GM18909 (cell line): ENCODE measurements around the gene KRI1.
A peak's percentile ranks its signal among the peaks of the same experiment; 100 is the strongest.
"Not testable (repeated sequence)": the region's sequence is repeated elsewhere in the genome, so short reads cannot be mapped to it uniquely, and the experiment has no call there.

ENCODE experiments used
- ATAC-seq: cut with Tn5 transposase; IDR thresholded peaks from one replicate; pipeline ENCODE4 v1.9.1; 2021; ENCODE audit warnings: mild to moderate bottlenecking; ENCODE audit not compliant: unreplicated experiment, poor library complexity

The KRI1 gene

GRCh38 chr19:10577951-10578350 is 12.1 kb upstream of the KRI1 start:
- no peak for ATAC-seq

GRCh38 chr19:10575011-10575716 is 9.4 kb upstream of the KRI1 start:
- ATAC-seq, result no peak

GRCh38 chr19:10574462-10574861 is 8.7 kb upstream of the KRI1 start:
- no peak for ATAC-seq

- ATAC-seq, result not testable (repeated sequence)
These were observed 8.0 kb upstream of the KRI1 start for GRCh38 chr19:10573793-10574192.

- peak; percentile 65 for ATAC-seq
These were observed 3.2 kb upstream of the KRI1 start, which contains the start of gene CDKN2D for GRCh38 chr19:10568826-10569651. CDKN2D (minus strand) TSS chr19:10568979; CDS start chr19:10568653, 326 bp downstream.

GRCh38 chr19:10568062-10568825 is 2.4 kb upstream of the KRI1 start:
- peak; percentile 2 for ATAC-seq

GRCh38 chr19:10567656-10568055 is 1.8 kb upstream of the KRI1 start:
- no peak for ATAC-seq

- peak; percentile 22 for ATAC-seq
These were observed 1.0 kb upstream of the KRI1 start for GRCh38 chr19:10566658-10567410.

- no peak for ATAC-seq
These were observed 523 bp upstream of the KRI1 start for GRCh38 chr19:10566408-10566657.

- ATAC-seq, result no peak
These were observed 713 bp downstream of the KRI1 start for GRCh38 chr19:10565028-10565566.

- ATAC-seq, result no peak
These were observed 3.2 kb downstream of the KRI1 start for GRCh38 chr19:10562609-10563008.

GRCh38 chr19:10560154-10560553 is 5.7 kb downstream of the KRI1 start:
- no peak for ATAC-seq

GRCh38 chr19:10557603-10558197 is 8.1 kb downstream of the KRI1 start:
- ATAC-seq, result no peak

GRCh38 chr19:10555610-10555973 is 10.2 kb downstream of the KRI1 start:
- ATAC-seq, result no peak

- no peak for ATAC-seq
These were observed 10.8 kb downstream of the KRI1 start for GRCh38 chr19:10554760-10555609.

- peak; percentile 78 for ATAC-seq
These were observed 11.8 kb downstream of the KRI1 start for GRCh38 chr19:10553943-10554381.

GRCh38 chr19:10553087-10553667 is 12.6 kb downstream of the KRI1 start:
- ATAC-seq, result no peak

GRCh38 chr19:10552510-10553053 is 13.2 kb downstream of the KRI1 start:
- no peak for ATAC-seq
